GM12875 (cell line): ENCODE data around the gene METTL26.

Experiments used
- H3K4me3 ChIP-seq: one replicate; pipeline ENCODE4 v1.5.1; 2011; ENCODE audit warnings: low read depth, low read length, control low read depth
- TF ChIP-seq, protein P1 (sequence below): IDR thresholded peaks from 2 replicates; pipeline ENCODE4 v1.5.1; 2011; ENCODE audit warnings: low read depth, mild to moderate bottlenecking, control low read depth, inconsistent platforms, low read length, moderate library complexity, borderline replicate concordance; ENCODE audit not compliant: insufficient read depth

METTL26 gene

DNA sequence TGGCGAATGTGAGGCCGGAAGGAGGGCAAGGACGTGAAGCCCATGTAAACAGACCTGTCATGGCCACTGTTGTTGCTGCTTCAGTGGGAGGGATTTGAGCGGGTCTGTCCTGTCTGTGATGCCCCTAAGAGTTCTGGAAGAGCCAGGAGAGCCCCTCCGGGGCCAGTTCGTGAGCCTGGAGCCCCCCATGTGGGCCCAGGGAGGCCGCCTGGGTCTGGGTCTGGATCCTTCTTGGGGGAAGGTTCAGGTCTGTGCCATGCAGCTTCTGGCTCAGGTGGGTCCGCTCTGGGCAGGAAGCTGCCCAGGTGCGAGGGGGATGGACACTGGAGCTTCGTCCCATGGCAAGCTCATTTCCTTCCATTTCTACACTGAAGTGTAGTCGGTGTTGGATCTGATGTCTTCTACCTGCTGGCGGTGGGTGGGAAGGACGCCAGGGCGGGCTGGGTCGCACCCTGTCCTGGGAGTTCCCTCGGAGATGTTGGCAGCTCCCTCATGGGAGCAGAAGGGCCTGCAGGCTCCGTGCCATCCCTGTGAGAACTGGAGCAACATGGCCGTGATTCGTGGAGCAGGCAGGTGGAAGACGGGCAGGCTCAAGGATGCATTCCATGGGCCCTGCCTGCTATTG, 16.5 kb downstream of the METTL26 start:
- H3K4me3 ChIP-seq = no peak overlapping the region
- TF ChIP-seq, protein P1, sequence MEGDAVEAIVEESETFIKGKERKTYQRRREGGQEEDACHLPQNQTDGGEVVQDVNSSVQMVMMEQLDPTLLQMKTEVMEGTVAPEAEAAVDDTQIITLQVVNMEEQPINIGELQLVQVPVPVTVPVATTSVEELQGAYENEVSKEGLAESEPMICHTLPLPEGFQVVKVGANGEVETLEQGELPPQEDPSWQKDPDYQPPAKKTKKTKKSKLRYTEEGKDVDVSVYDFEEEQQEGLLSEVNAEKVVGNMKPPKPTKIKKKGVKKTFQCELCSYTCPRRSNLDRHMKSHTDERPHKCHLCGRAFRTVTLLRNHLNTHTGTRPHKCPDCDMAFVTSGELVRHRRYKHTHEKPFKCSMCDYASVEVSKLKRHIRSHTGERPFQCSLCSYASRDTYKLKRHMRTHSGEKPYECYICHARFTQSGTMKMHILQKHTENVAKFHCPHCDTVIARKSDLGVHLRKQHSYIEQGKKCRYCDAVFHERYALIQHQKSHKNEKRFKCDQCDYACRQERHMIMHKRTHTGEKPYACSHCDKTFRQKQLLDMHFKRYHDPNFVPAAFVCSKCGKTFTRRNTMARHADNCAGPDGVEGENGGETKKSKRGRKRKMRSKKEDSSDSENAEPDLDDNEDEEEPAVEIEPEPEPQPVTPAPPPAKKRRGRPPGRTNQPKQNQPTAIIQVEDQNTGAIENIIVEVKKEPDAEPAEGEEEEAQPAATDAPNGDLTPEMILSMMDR = no peak

DNA sequence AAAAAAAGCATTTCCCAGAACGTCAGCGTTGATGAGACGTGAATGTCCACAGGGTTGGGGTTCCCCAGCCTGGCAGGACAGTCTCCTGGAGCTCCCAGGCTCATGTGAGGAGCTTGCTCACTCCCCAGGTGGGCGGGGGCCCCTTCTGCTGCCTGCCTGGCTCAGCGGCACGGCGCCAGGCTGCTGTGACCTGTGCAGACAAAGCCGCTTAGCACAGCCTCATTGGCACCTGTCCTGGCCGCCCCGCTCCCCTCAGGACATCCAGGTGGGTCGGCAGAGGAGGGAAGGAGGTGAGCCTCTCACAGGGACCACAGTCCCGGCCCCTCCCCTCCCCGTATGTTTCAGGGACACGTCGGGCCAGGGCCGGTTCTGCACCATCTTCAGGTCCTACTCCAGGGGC, 18.2 kb downstream of the METTL26 start:
- H3K4me3 ChIP-seq = no peak overlapping the region
- TF ChIP-seq, protein P1 = no peak

DNA sequence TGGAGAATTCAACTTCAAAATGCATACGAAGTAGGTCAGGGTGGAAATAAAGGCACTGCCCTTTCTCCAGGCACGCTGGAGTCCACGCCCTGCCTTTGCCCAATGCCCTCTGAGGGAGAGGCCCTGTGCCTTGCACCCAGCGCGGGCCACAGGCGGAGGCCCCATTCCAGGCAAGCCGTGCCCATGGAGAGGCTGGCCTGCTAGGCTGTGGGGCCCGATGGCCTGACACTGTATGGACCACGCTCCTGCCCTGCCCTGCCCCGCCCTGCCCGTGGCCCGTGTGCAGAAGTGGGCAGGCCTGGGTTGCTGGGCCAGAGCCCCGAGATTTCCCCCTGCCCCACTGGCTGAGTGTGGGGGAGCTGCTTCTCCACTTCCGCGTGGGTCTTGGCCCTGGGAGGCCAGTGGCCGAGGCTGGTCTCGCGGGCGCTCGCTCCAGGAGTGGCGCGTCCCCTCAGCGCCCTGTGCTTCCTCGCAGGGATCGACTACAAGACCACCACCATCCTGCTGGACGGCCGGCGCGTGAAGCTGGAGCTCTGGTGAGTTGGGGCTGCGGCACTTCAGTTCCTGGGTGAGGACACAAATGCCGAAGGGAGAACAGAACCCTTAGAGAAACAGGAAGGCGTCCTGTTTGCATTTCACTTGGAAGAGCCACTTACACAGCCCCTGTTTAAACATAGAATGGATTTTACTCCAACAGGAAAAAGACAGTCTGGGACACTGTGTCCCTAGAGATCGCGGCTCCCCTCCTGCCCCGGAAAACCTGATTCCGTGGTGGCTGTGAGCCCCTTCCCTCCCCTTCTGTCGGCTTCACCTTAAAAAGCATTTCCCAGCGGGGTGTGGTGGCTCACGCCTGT, 19.1 kb downstream of the METTL26 start:
- no peak overlapping the region for H3K4me3 ChIP-seq
- TF ChIP-seq, protein P1 = no peak

DNA sequence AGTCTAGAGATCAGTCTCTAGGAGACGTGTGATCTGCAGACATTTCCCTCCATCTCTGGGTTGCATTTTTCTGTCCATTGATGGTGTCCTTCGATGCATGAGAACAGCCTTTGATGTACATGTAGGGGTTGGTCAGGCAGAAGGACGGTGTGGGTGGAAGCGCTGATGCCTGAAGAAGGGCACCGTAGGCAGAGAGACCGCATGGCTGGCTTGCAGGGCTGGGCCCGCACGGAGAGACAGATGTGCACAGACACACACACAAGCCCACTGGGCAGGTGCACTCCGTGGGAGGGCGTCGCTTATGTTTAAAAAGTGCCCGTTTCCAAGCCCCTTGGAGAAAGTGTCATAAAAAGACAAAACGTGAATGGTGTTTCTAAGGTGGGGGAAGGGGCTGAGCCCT, 21.0 kb downstream of the METTL26 start:
- TF ChIP-seq, protein P1 = no peak
- no peak overlapping the region for H3K4me3 ChIP-seq

DNA sequence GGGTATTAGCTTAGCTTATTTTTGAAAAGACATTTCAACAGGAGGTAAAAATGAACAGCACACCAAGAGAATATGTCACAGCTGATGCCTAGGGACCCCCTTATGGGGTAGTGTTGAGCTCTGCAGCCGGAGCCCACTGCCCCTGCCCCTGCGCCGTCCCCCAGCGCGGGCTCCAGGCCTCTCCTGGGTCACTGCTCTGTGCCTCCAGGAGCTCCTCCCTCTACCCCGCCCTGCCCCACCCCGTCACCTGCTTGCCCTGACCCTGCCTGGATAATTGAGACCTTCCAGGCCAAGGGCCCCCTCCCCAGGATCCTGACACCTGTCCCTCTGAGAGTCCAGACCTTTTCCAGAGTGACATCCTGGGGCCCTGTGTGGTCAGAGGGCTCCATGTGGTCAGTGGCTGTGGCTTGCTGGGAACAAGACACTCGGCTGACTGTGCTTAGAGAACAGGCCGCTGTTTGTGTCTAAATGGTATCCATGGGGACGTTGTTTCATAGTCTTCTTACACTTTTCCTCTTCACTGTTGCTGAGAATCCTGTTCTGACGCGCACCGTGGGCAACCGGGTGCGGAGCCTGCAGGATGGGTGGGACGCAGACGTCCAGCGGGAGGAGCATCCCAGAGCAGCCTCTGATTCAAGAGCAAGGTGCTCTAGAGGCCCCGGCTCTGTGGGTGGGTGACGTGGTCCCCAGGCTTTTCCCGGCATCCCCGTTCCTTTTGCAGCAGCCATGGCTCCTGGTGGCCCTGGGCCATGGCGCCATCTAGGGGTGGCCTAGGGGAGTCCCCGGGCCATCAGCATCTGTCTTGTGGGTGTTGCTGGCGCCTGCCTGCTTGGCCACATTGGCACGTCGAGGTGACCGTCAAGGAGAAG, 25.4 kb downstream of the METTL26 start:
- H3K4me3 ChIP-seq = no peak overlapping the region
- TF ChIP-seq, protein P1 = peak; percentile 55; the same call in 1 of the 2 replicates

DNA sequence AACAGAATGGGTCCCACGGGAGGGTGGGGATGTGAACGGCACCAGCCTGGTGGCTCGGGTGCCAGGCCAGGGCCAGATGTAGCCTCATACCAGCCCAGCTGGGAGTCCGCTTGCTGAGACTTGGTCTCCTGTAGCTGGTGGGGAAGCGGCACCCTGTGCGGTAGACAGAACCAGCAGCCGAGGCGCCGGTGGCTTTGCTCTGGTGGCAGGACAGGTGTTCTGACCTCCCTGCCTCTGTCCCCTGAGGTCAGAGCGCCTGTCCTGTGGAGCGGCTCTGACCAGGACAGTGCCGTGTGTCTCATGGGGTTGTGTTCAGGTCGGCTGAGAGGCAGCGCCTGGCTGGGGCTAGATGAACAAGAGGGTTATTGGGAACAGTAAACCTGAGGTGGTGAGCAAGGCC, 26.1 kb downstream of the METTL26 start:
- H3K4me3 ChIP-seq = no peak overlapping the region
- TF ChIP-seq, protein P1 = no peak
